Motor neuron (in vitro differentiated cells): Measurements from ENCODE around the gene ULK4. TPM values are rescaled to one million over a fixed set of nuclear protein-coding genes. Genes with fewer than 3 reads are reported as not detected.
A peak's percentile ranks its signal among the peaks of the same experiment; 100 is the strongest.

Experiments used
- ATAC-seq, 8 experiments: fragments of 200-7000 bp; cut with Tn5 transposase; replicated peaks in 6 of 8; 2 replicates each; pipeline ENCODE4 v1.8.0; 2021; ENCODE audit warnings: mild to moderate bottlenecking in 8 of 8, moderate library complexity in 8 of 8
- H3K27ac ChIP-seq, 2 donors: fragments of 250-450 bp; sonication (Bioruptor Pico); 2 replicates each; pipeline ENCODE4 v1.9.0; 2021; ENCODE audit warnings: antibody characterized with exemption in 2 of 2, mild to moderate bottlenecking in 2 of 2, moderate library complexity in 1 of 2
- H3K4me1 ChIP-seq, 2 donors: fragments of 250-450 bp; sonication (Bioruptor Pico); replicated peaks in 1 of 2; 2 replicates each; pipeline ENCODE4 v1.6.1; 2021; ENCODE audit warnings: antibody characterized with exemption in 2 of 2, mild to moderate bottlenecking in 2 of 2, moderate library complexity in 1 of 2
- H3K4me3 ChIP-seq, 5 donors: fragments of 250-450 bp; sonication (Bioruptor Pico); 2 replicates each; pipeline ENCODE4 v1.9.0; 2021; ENCODE audit warnings: antibody characterized with exemption in 5 of 5, mild to moderate bottlenecking in 5 of 5, moderate library complexity in 4 of 5
- WGBS, 10 experiments: fragments of 450-650 bp; shearing (Covaris generic); methylation state at CpG; one replicate each; pipeline ENCODE4 v1.0.0; 2022; 5-methylcytosine and 5-hydroxymethylcytosine counted together
- in situ Hi-C, 9 experiments: fragments of 400-800 bp; cut with MboI; loops; one replicate each; pipeline ENCODE4 v1.15.0; 2021; ENCODE audit warnings: low sequenced_read_pairs in 9 of 9, low pct_unique_long_range_greater_than_20kb in 2 of 9; ENCODE audit not compliant: unreplicated experiment in 9 of 9
- total RNA-seq, 8 experiments: library from RNA; unstranded; fragments of 300-600 nt; gene quantifications; 2 replicates each; pipeline versions ENCODE4 v1.2.3 to v1.2.4, GENCODE V29; 2022

ULK4 gene
- total RNA-seq, 8 experiments from 2014 or later, result 4.3 to 21.7 (median 9.5) TPM

DNA sequence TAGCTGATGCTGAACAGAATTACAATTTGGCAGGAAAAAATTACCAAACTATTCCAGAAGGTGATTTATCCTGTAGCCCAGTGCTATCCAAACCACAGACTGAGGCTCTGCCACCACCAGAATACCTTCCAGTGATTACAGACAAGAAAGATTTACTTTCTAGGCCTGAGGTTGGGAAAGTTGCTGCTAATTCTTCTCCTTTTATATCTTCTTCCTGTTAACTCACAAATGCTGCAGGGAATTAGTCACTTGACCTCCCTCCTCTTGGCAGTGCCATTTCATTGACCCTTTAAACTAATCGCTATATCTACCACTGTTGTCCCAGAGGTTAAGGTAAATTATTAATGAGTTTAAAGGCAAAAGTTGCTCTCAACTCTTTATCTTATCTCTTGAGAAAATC, 644.2 kb downstream of the ULK4 start:
- Histone ChIP-seq H3K4me3 (no peak overlapping the region), H3K4me1 (no peaks in the 10 kb centered on the region), H3K27ac (no peak overlapping the region)
- no peak for ATAC-seq
- in situ Hi-C loops, result no loop called here
- 54 to 100% (median 83%) methylated on average over 1 of the region's 1 CpG; no CpG with 5 or more reads in 3 of the 10 experiments for WGBS, 10 experiments

DNA sequence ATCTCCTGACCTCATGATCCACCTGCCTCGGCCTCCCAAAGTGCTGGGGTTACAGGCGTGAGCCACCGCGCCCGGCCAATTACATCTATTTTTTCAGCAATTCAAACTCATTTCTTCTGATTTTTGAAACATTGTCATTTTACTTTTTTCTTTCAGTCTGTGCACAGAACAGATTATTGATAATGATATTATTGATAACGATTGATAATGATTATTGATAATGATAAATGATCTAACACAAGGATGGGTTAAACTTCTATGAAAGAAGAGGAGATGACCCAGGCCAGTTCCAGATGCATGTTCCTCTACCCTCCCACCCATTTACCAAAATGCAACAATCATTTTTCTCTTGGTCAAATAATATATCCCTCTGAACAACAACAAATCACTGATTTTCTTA, 644.6 kb downstream of the ULK4 start:
- in situ Hi-C loops, result no loop called here
- no peaks in the 10 kb centered on the region for H3K4me1 ChIP-seq
- 75 to 100% (median 80%) methylated on average over 1 to 2 of the region's 6 CpGs; no CpG with 5 or more reads in 5 of the 10 experiments for WGBS, 10 experiments
- no peak overlapping the region for H3K4me3 ChIP-seq
- H3K27ac ChIP-seq, result no peak overlapping the region
- no peak for ATAC-seq

DNA sequence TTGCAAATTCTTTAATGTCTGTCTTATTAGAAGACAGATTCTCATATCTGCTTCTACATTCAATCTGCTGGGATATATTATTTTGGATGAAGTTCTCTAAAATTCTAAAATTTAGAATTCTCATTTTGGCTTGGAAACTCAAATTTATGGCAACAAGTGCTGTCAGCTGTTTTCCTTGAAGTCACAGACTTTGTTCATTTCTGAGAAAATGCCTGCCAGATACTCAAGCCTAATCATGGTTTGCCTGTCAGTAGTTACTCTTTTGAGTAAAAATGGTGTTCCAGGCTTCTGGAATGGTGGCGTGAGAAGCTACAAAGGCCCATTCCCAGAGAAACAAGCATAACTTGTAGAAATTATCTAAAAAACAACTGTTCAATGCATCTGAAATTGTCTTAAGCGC, 646.8 kb downstream of the ULK4 start:
- Histone ChIP-seq H3K27ac (no peak overlapping the region), H3K4me1 (no peaks in the 10 kb centered on the region), H3K4me3 (no peak overlapping the region)
- ATAC-seq, result no peak
- in situ Hi-C loops, result no loop called here
- 40 to 100% (median 100%) methylated on average over 1 to 2 of the region's 2 CpGs; no CpG with 5 or more reads in 1 of the 10 experiments for WGBS, 10 experiments

DNA sequence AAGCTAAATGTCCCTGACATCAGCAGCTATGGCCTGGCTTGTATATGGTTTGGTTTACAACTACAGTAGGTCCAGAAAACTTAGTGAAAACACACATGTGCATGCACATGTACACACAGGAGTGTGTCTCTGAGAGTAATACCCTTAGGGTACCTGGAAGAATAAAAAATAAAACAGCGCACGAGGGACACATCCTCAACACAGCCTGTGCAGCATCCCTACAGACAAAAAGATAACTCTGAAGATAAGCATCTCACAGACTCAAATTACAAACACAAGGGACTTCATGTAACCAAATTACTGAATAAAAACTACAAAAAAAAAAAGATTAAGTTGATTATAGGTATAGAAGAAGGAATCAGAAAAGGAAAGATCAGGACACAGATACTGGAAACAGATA, 653.8 kb downstream of the ULK4 start:
- 83 to 100% (median 93%) methylated on average over 2 of the region's 2 CpGs; no CpG with 5 or more reads in 2 of the 10 experiments for WGBS, 10 experiments
- Histone ChIP-seq H3K4me1 (peaks cover 0 to 4% of the 10 kb centered on the region in 2 donors), H3K27ac (no peak overlapping the region), H3K4me3 (no peak overlapping the region)
- ATAC-seq, result no peak
- in situ Hi-C loops, result no loop called here

DNA sequence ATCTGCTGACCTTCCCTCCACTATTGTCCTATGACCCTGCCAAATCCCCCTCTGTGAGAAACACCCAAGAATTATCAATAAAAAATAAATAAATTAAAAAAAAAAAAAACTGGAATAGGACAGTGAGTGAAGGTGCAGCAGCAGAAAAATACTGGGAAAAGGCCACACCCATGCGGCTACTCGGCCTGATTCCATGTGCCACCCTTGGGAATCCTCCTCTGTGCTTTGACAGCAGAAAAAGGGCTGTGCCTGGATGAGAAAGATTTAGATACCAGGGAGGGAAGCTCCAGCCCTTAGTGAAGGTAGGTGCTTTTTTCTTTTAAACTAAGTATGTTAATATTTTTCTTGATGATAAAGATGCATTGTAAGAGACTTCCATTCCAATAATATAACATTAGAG, 654.8 kb downstream of the ULK4 start:
- peaks cover 0 to 4% of the 10 kb centered on the region in 2 donors for H3K4me1 ChIP-seq
- H3K4me3 ChIP-seq, result no peak overlapping the region
- in situ Hi-C loops, result no loop called here
- no peak overlapping the region for H3K27ac ChIP-seq
- ATAC-seq, result no peak
- WGBS, 10 experiments, result 80 to 90% (median 90%) methylated on average over 2 of the region's 2 CpGs; no CpG with 5 or more reads in 7 of the 10 experiments

DNA sequence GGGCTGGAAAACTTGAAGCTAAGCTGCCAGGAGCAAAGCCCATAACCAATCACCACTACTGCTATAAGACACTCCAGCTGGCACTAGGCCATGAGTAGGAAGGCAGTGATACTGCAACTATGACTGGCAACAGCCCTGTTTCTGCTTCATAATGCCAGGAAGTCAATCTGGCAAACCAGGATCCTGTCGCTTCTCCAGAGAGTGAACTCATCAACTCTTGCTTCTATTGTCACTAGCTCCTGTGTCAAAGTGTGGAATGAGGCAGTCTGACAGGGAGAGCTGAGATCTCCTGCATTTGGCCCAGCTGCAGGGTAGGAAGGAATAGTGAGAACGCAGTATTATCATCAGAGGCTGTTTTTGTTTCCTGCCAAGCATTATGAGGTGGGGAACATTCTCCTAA, 657.3 kb downstream of the ULK4 start:
- in situ Hi-C loops, result no loop called here
- ATAC-seq, result peak in 3 of 8 experiments; percentile 42 to 68 (median 55)
- no peak overlapping the region for H3K4me3 ChIP-seq
- no peak overlapping the region for H3K27ac ChIP-seq
- peaks cover 0 to 14% of the 10 kb centered on the region in 2 donors for H3K4me1 ChIP-seq
- WGBS, 10 experiments, result 43 to 100% (median 100%) methylated on average over 1 of the region's 2 CpGs; no CpG with 5 or more reads in 7 of the 10 experiments

DNA sequence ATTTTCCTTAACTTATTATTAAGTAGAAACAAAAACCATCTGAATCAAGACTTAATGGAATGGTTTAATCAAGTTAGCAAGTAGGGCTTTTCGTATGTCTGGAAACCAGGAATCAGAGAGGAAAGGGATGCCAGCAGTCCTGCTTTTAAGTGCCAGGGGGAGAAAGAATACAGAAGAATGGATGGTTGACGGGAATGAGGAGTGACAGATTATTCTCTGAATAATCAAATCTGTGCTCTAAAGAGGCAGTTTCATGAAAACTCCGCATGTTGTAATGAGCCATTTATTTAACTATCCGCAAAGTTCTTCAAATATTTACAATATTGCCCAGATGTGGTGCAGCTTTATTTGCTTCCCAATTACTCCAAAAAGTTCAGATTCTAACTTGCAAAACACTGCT, 659.6 kb downstream of the ULK4 start:
- Histone ChIP-seq H3K27ac (no peak overlapping the region), H3K4me1 (peaks cover 0 to 14% of the 10 kb centered on the region in 2 donors), H3K4me3 (no peak overlapping the region)
- in situ Hi-C loops, result no loop called here
- 51 to 100% (median 80%) methylated on average over 1 to 4 of the region's 4 CpGs; no CpG with 5 or more reads in 2 of the 10 experiments for WGBS, 10 experiments
- no peak for ATAC-seq

DNA sequence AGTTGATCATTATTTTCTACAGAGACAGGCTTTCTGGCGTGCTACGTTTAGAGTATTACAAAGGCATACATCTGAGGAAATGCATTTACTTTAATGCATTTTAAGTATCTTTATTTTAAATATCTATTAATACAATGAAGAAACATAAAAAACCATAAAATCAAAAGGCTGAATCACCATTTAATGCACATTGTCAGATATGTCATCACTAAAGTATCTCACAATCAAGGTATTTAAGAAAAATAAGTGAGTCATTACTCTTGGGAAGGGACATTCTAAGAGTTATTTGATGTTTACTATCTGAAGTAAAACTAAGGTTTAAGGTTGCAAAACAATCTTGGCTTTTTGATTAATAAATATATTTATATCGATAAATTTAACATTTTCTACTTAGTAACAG, 660.4 kb downstream of the ULK4 start:
- in situ Hi-C loops, result no loop called here
- no peak for ATAC-seq

DNA sequence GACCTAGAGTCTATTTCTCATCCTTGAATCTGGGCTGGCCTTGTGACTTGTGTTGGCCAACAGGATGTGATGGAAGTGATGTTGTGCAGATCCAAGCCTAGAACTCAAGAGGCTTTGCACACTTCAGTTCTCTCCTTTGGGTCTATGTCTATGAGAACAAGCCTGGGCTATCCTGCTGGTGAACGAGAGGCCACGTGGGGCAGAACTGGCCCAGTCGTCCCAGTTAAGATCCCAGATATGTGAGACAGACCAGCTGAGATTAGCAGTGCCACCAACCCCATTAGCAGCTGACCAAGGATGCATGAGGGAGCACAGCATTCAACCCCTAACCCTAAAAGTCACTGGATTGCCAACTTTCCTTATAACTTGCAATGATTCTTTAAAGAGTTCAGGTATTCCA, 662.9 kb downstream of the ULK4 start:
- H3K4me1 ChIP-seq, result peaks cover 0 to 10% of the 10 kb centered on the region in 2 donors
- WGBS, 10 experiments, result 52 to 70% methylated on average over 2 to 3 of the region's 3 CpGs; no CpG with 5 or more reads in 8 of the 10 experiments
- no peak overlapping the region for H3K4me3 ChIP-seq
- in situ Hi-C loops, result no loop called here
- no peak overlapping the region for H3K27ac ChIP-seq
- no peak for ATAC-seq

More for the DNA sequence above, 660.4 kb downstream of the ULK4 start:
- Histone ChIP-seq H3K4me3 (no peak overlapping the region), H3K4me1 (peaks cover 0 to 10% of the 10 kb centered on the region in 2 donors), H3K27ac (no peak overlapping the region)
- WGBS, 10 experiments, result 80 to 100% (median 95%) methylated on average over 1 to 3 of the region's 3 CpGs

DNA sequence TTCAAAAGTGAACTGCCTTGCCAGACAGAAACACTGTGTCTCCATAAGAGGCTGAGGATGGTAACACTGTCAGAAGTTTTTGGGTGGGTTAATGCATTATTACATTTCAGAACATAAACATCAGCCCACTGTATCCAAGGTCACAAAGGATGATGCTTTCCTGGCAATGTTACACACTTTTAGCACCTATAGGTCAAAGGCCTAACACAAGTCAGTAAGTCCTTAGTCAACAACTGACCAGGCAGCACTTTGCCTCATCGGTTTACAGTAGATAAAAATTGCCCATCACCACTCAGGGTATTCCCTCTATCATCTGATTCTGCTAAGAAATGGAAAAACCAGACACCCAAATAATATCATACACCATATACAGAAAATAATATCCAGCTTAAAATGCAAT, 664.2 kb downstream of the ULK4 start:
- in situ Hi-C loops, result no loop called here
- H3K4me1 ChIP-seq, result peaks cover 0 to 10% of the 10 kb centered on the region in 2 donors
- H3K27ac ChIP-seq, result no peak overlapping the region
- H3K4me3 ChIP-seq, result no peak overlapping the region
- 40 to 83% (median 67%) methylated on average over 1 of the region's 1 CpG; no CpG with 5 or more reads in 7 of the 10 experiments for WGBS, 10 experiments
- no peak for ATAC-seq

DNA sequence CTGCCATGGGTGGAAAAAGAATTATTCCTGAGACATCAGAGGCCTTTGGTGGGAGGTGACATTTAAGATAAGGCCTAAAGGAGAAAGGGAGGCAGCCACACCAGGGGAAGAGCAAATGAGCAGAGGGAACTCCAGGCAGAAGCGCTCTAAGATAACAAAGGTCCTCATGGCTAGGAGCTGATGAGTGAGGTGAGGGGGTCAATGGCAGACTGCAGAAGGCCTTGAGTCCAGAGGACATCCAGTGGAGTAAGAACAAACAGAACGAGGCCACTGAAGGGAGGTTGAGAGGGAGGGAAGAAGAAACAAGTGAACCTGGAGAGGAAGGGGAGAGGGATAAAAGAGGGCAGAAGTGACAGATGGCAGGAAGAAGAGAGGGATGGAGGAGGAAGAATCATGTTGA, 665.3 kb downstream of the ULK4 start:
- WGBS, 10 experiments, result 80 to 100% (median 94%) methylated on average over 1 to 2 of the region's 2 CpGs; no CpG with 5 or more reads in 2 of the 10 experiments
- no peak for ATAC-seq
- Histone ChIP-seq H3K4me1 (peaks cover 0 to 5% of the 10 kb centered on the region in 2 donors), H3K4me3 (no peak overlapping the region), H3K27ac (no peak overlapping the region)
- in situ Hi-C loops, result no loop called here

DNA sequence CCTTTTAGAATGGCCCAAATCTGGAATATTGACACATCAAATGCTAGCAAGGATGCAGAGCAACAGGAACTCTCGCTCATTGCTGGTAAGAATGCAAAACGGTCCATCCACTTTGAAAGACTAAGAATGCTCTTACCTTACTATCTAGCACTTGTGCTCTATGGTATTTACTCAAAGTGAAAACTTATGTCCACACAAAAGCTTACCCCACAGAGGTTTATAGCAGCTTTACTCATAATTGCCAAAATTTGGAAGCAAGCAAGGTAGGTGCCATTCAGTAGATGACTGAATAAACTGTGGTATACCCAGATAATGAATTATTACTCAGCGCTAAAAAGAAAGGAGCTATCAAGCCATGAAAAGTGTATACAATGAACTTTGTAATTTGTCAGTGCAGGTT, 666.2 kb downstream of the ULK4 start:
- ATAC-seq, result no peak
- H3K4me1 ChIP-seq, result no peaks in the 10 kb centered on the region
- H3K27ac ChIP-seq, result no peak overlapping the region
- 32 to 100% (median 92%) methylated on average over 1 to 3 of the region's 3 CpGs; no CpG with 5 or more reads in 2 of the 10 experiments for WGBS, 10 experiments
- in situ Hi-C loops, result no loop called here
- H3K4me3 ChIP-seq, result no peak overlapping the region

DNA sequence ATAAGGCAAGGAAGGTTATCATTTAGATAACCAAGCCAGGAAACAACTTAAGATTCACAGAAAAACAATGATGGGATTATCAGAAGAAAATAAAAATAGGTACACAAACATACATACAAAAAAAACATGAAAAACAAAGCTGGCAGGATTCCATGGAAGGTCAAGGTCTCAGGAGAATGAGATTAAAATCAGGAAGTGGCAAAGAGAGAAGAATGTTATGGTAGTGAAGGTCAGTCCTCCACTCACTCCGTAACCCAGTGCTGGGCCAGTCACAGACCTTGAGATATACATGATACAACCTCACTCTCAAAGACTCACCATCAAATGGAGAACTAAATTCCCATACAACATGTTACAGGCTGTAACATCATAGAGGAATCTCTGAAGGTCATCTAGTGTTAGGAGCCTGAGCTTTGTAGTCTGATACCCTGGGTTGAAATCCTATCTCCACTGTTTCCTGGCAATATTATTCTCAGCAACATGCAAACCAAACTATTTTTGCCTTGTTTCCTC, 668.7 kb downstream of the ULK4 start:
- 89 to 100% (median 100%) methylated on average over 1 of the region's 1 CpG; no CpG with 5 or more reads in 6 of the 10 experiments for WGBS, 10 experiments
- in situ Hi-C loops, result no loop called here

DNA sequence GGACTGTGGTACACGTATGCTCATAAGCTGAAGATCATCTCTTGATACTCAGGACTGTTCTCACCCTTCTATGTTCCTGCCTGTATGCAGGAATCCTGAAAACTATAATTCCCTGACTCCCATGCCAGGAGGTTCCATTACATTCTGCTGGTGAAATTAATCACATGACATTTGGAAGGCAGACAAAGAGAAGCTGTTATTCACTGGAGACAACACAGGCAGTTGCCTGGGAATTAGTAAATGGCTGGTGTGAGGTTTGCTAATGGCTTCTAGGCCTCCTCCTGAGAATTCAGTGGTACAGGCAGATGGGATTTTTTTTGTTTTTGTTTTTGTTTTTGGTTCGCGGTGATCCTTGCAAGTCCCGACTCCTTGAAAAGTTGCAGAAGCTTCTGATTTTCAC, 671.2 kb downstream of the ULK4 start:
- Histone ChIP-seq H3K4me1 (peaks cover 0 to 3% of the 10 kb centered on the region in 2 donors), H3K27ac (no peak overlapping the region), H3K4me3 (no peak overlapping the region)
- whole genome bisulfite sequencing, 10 experiments, result 58 to 100% (median 74%) methylated on average over 1 to 3 of the region's 4 CpGs; no CpG with 5 or more reads in 1 of the 10 experiments
- in situ Hi-C loops, result no loop called here
- peak; percentile 26 to 98 (median 69) for ATAC-seq

More for the DNA sequence above, 668.7 kb downstream of the ULK4 start:
- no peak for ATAC-seq
- H3K27ac ChIP-seq, result no peak overlapping the region
- H3K4me3 ChIP-seq, result no peak overlapping the region
- peaks cover 0 to 3% of the 10 kb centered on the region in 2 donors for H3K4me1 ChIP-seq
